Keratinocyte (primary cell): ENCODE data around the gene FIGNL1. TPM values are rescaled to one million over a fixed set of nuclear protein-coding genes. Genes with fewer than 3 reads are reported as not detected.

Source experiments
- DNase-seq: peaks from one replicate; pipeline ENCODE4 v3.0.0-alpha.2; 2011; ENCODE audit warnings: low read depth, missing footprints, low spot score
- FAIRE-seq: peaks from 2 replicates; lab custom pipeline; 2011; peaks lifted over from hg19 to GRCh38; lab: Jason Lieb, UNC
- H2AFZ ChIP-seq: 2 replicates; pipeline ENCODE4 v1.6.0; 2012; ENCODE audit warnings: low read length, control low read depth, inconsistent platforms; ENCODE audit not compliant: control insufficient read depth
- H3K27ac ChIP-seq: 2 replicates; pipeline ENCODE4 v1.5.1; 2011; ENCODE audit warnings: low read length; ENCODE audit not compliant: control insufficient read depth, insufficient read depth
- H3K27me3 ChIP-seq: 3 replicates; pipeline ENCODE4 v1.6.0; 2011; ENCODE audit warnings: low read length; ENCODE audit not compliant: control insufficient read depth, insufficient read depth; ENCODE audit errors: extremely low read depth
- H3K36me3 ChIP-seq, 2 experiments: 2 replicates in 1 of 2; 3 replicates in 1 of 2; pipeline ENCODE4 v1.5.1; 2011; ENCODE audit warnings: low read length in 2 of 2, mild to moderate bottlenecking in 1 of 2; ENCODE audit not compliant: control insufficient read depth in 2 of 2, insufficient read depth in 2 of 2; ENCODE audit errors: extremely low read depth in 1 of 2
- H3K4me1 ChIP-seq: 3 replicates; pipeline ENCODE4 v1.5.1; 2011; ENCODE audit warnings: low read length; ENCODE audit not compliant: control insufficient read depth, insufficient read depth; ENCODE audit errors: extremely low read depth
- H3K4me2 ChIP-seq: 3 replicates; pipeline ENCODE4 v1.6.0; 2011; ENCODE audit warnings: low read depth, low read length; ENCODE audit not compliant: control insufficient read depth, insufficient read depth; ENCODE audit errors: extremely low read depth
- H3K4me3 ChIP-seq, 3 experiments: fragments of 200-600 bp in 1 of 3; sonication (generic) in 1 of 3; 2 replicates in 2 of 3; 3 replicates in 1 of 3; pipeline ENCODE4 v1.5.1; 2011 to 2016; ENCODE audit warnings: low read length in 3 of 3, mild to moderate bottlenecking in 3 of 3, control low read depth in 2 of 3, inconsistent platforms in 1 of 3, low read depth in 1 of 3, mixed read lengths in 1 of 3, mixed run types in 1 of 3, moderate library complexity in 1 of 3; ENCODE audit not compliant: control insufficient read depth in 2 of 3, insufficient read depth in 2 of 3; ENCODE audit errors: extremely low read depth in 1 of 3
- H3K79me2 ChIP-seq: 2 replicates; pipeline ENCODE4 v1.6.0; 2012; ENCODE audit warnings: low read length; ENCODE audit not compliant: control insufficient read depth, insufficient read depth
- H3K9ac ChIP-seq: 3 replicates; pipeline ENCODE4 v1.6.0; 2011; ENCODE audit warnings: low read length; ENCODE audit not compliant: control insufficient read depth, insufficient read depth; ENCODE audit errors: extremely low read depth
- H3K9me1 ChIP-seq: 3 replicates; pipeline ENCODE4 v1.6.0; 2011; ENCODE audit warnings: low read length; ENCODE audit not compliant: control insufficient read depth, insufficient read depth; ENCODE audit errors: extremely low read depth
- H3K9me3 ChIP-seq: 2 replicates; pipeline ENCODE4 v1.5.1; 2012; ENCODE audit warnings: low read depth, low read length; ENCODE audit not compliant: control insufficient read depth
- H4K20me1 ChIP-seq: 3 replicates; pipeline ENCODE4 v1.6.0; 2011; ENCODE audit warnings: low read length; ENCODE audit not compliant: control insufficient read depth, insufficient read depth; ENCODE audit errors: extremely low read depth
- CTCF ChIP-seq, 3 experiments: IDR thresholded peaks in 1 of 3; conservative IDR thresholded peaks in 1 of 3; optimal IDR thresholded peaks in 1 of 3; 2 replicates in 2 of 3; 3 replicates in 1 of 3; pipeline versions ENCODE3 to v1.5.1; 2011; ENCODE audit warnings: low read length in 3 of 3, mild to moderate bottlenecking in 3 of 3, moderate library complexity in 2 of 3, control low read depth in 1 of 3, inconsistent platforms in 1 of 3; ENCODE audit not compliant: insufficient read depth in 2 of 3; ENCODE audit errors: extremely low read depth in 1 of 3
- EZH2 ChIP-seq: IDR thresholded peaks from one replicate; pipeline ENCODE4 v1.6.1; 2012; ENCODE audit warnings: inconsistent platforms, mild to moderate bottlenecking, low read length, moderate library complexity
- dilution Hi-C: fragments of 300-500 bp; cut with MboI; formaldehyde crosslinking; loops from one replicate; pipeline ENCODE4 v1.7.0; 2020; ENCODE audit warnings: low sequenced_read_pairs; ENCODE audit not compliant: extremely low pct_ligation_motif_present
- polyA plus RNA-seq, 5 experiments: library from polyadenylated mRNA; depleted of rRNA in 3 of 5; stranded (reverse) in 3 of 5; stranded (forward) in 1 of 5; unstranded in 1 of 5; fragments of >200 nt; gene quantifications; 1 replicate in 1 of 5; 2 replicates in 3 of 5; 3 replicates in 1 of 5; pipeline versions ENCODE4 v1.2.1 to v1.2.3, GENCODE V29; 2011 to 2012; ENCODE audit warnings: missing spikeins in 2 of 5, low read depth in 1 of 5, low replicate concordance in 1 of 5

The FIGNL1 gene
- polyA plus RNA-seq, 1 donor (not counting 4 experiments of a cell fraction or from before 2014, with no cell fraction given): 12.7 TPM

GRCh38 chr7:50399206-50399605 is 50.9 kb downstream of the FIGNL1 start:
- Histone ChIP-seq H3K79me2 (no peaks in the 10 kb centered on the region), H3K9me1 (no peaks in the 10 kb centered on the region), H2AFZ (no peak overlapping the region), H3K36me3 (no peaks in the 10 kb centered on the region), H4K20me1 (no peaks in the 10 kb centered on the region), H3K4me3 (no peak overlapping the region), H3K4me2 (no peak overlapping the region), H3K27ac (no peak overlapping the region), H3K9me3 (no peaks in the 10 kb centered on the region), H3K4me1 (no peaks in the 10 kb centered on the region), H3K27me3 (peaks cover 34% of the 10 kb centered on the region), H3K9ac (no peak overlapping the region)
- DNase-seq: no peak
- dilution Hi-C loops: no loop called here
- no peak for FAIRE-seq
- TF ChIP-seq EZH2: no peak
- no peak for TF ChIP-seq CTCF (optimal IDR thresholded peaks at IDR 0.05 in 1 of 3, IDR thresholded peaks at IDR 0.05 in 1 of 3, conservative IDR thresholded peaks at IDR 0.05 in 1 of 3; ENCODE audit: extremely low read depth in 1 of 3, insufficient read depth in 2 of 3, low read length in 3 of 3)

DNA sequence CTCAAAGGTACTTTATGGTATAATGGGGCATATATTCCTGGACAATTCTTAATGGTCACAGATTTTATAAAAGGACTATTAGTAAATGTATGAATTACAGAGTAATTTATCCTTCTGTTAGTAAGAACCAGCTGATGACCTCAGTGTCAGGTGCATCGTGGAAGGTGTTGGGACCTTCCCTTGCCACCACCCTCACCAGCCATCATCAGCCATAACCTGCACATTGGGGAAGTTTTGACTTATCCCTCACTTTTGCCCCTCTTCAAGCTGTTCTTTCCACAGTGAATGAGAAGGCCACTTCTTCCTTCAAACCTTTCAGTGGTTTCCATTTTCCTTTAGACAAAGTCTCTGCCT is 52.2 kb downstream of the FIGNL1 start:
- Histone ChIP-seq H3K9me3 (no peaks in the 10 kb centered on the region), H3K4me3 (no peak overlapping the region), H3K27me3 (peaks cover 37% of the 10 kb centered on the region), H3K79me2 (no peaks in the 10 kb centered on the region), H3K4me1 (no peaks in the 10 kb centered on the region), H2AFZ (no peak overlapping the region), H3K36me3 (no peaks in the 10 kb centered on the region), H4K20me1 (no peaks in the 10 kb centered on the region), H3K9ac (no peak overlapping the region), H3K9me1 (no peaks in the 10 kb centered on the region), H3K4me2 (no peak overlapping the region), H3K27ac (no peak overlapping the region)
- dilution Hi-C loops: no loop called here
- FAIRE-seq: no peak
- no peak for TF ChIP-seq EZH2
- no peak for TF ChIP-seq CTCF (optimal IDR thresholded peaks at IDR 0.05 in 1 of 3, IDR thresholded peaks at IDR 0.05 in 1 of 3, conservative IDR thresholded peaks at IDR 0.05 in 1 of 3; ENCODE audit: extremely low read depth in 1 of 3, insufficient read depth in 2 of 3, low read length in 3 of 3)
- no peak for DNase-seq
